Endothelial cell of umbilical vein (primary cell): ENCODE measurements around the gene SRA1. TPM values are rescaled to one million over a fixed set of nuclear protein-coding genes. Genes with fewer than 3 reads are reported as not detected.

ENCODE experiments used
- BruUV-seq: library from RNA; stranded (reverse); fragments of 400-500 nt; replicated peaks from 2 replicates; lab custom pipeline; 2021; lab: Mats Ljungman, UMichigan
- CTCF ChIA-PET: fragments of 300-600, 350-600 bp; sonication (Branson Sonifier 250); formaldehyde crosslinking; loops from one replicate; lab custom pipeline; 2021; ENCODE audit warnings: antibody characterized with exemption, inconsistent platforms; lab: Charles Lee
- POLR2A ChIA-PET: fragments of 300-600, 350-600 bp; sonication (Branson Sonifier 250); formaldehyde crosslinking; loops from one replicate; lab custom pipeline; 2021; ENCODE audit warnings: antibody characterized with exemption, inconsistent platforms; lab: Charles Lee
- DNase-seq: peaks from one replicate; pipeline ENCODE4 v3.0.0-alpha.2; 2011; ENCODE audit warnings: low read depth, low spot score
- FAIRE-seq: peaks from 2 replicates; lab custom pipeline; 2011; peaks lifted over from hg19 to GRCh38; lab: Jason Lieb, UNC
- H2AFZ ChIP-seq: 2 replicates; pipeline ENCODE4 v1.6.0; 2012; ENCODE audit warnings: low read depth, low read length, control low read depth, inconsistent platforms
- H3K27ac ChIP-seq: 2 replicates; pipeline ENCODE4 v1.5.1; 2011; ENCODE audit warnings: low read depth, mild to moderate bottlenecking, control low read depth, low read length, moderate library complexity; ENCODE audit not compliant: insufficient read depth
- H3K27me3 ChIP-seq, 2 experiments: 2 replicates each; pipeline versions ENCODE4 v1.6.0 to v1.6.1; 2011; ENCODE audit warnings: low read length in 2 of 2, mixed read lengths in 1 of 2; ENCODE audit not compliant: control insufficient read depth in 2 of 2, insufficient read depth in 2 of 2
- H3K36me3 ChIP-seq, 2 experiments: 2 replicates in 1 of 2; 3 replicates in 1 of 2; pipeline ENCODE4 v1.5.1; 2011; ENCODE audit warnings: low read length in 2 of 2, mild to moderate bottlenecking in 1 of 2, moderate library complexity in 1 of 2; ENCODE audit not compliant: control insufficient read depth in 2 of 2, insufficient read depth in 2 of 2; ENCODE audit errors: extremely low read depth in 1 of 2
- H3K4me1 ChIP-seq: 3 replicates; pipeline ENCODE4 v1.5.1; 2011; ENCODE audit warnings: mild to moderate bottlenecking, low read length; ENCODE audit not compliant: control insufficient read depth, insufficient read depth; ENCODE audit errors: extremely low read depth
- H3K4me2 ChIP-seq: 2 replicates; pipeline ENCODE4 v1.6.1; 2011; ENCODE audit warnings: low read length, control low read depth, mixed read lengths; ENCODE audit not compliant: insufficient read depth
- H3K4me3 ChIP-seq, 3 experiments: fragments of 200-600 bp in 1 of 3; sonication (generic), shearing (Covaris generic) in 1 of 3; replicated peaks in 1 of 3; 2 replicates each; pipeline ENCODE4 v1.5.1; 2011 to 2016; ENCODE audit warnings: control low read depth in 3 of 3, low read length in 3 of 3, mild to moderate bottlenecking in 2 of 3, inconsistent platforms in 1 of 3, low read depth in 1 of 3, moderate library complexity in 1 of 3; ENCODE audit not compliant: insufficient read depth in 1 of 3
- H3K79me2 ChIP-seq: 2 replicates; pipeline ENCODE4 v1.6.0; 2012; ENCODE audit warnings: low read length, inconsistent platforms; ENCODE audit not compliant: control insufficient read depth, insufficient read depth
- H3K9ac ChIP-seq: replicated peaks from 2 replicates; pipeline ENCODE3; 2011; ENCODE audit warnings: low read length, control low read depth; ENCODE audit not compliant: insufficient read depth; ENCODE audit errors: extremely low read depth
- H3K9me1 ChIP-seq: replicated peaks from 3 replicates; pipeline ENCODE4 v1.6.0; 2011; ENCODE audit warnings: mild to moderate bottlenecking, low read length; ENCODE audit not compliant: control insufficient read depth, insufficient read depth; ENCODE audit errors: extremely low read depth
- H3K9me3 ChIP-seq: replicated peaks from 2 replicates; pipeline ENCODE4 v1.5.1; 2012; ENCODE audit warnings: low read length, inconsistent platforms; ENCODE audit not compliant: control insufficient read depth, insufficient read depth
- H4K20me1 ChIP-seq: replicated peaks from 2 replicates; pipeline ENCODE3; 2011; ENCODE audit warnings: mild to moderate bottlenecking, low read length; ENCODE audit not compliant: control insufficient read depth, insufficient read depth; ENCODE audit errors: extremely low read depth
- EZH2 ChIP-seq: IDR thresholded peaks from 2 replicates; pipeline ENCODE4 v1.6.1; 2012; ENCODE audit warnings: borderline replicate concordance, low read depth, mild to moderate bottlenecking, moderate library complexity, low read length, inconsistent platforms; ENCODE audit not compliant: severe bottlenecking
- FOS ChIP-seq: IDR thresholded peaks from 2 replicates; pipeline ENCODE4 v1.6.1; 2011; ENCODE audit warnings: mild to moderate bottlenecking, low read length, moderate library complexity, borderline replicate concordance; ENCODE audit not compliant: insufficient read depth
- GATA2 ChIP-seq: IDR thresholded peaks from 2 replicates; pipeline ENCODE4 v1.7.0; 2011; ENCODE audit warnings: low read depth, mild to moderate bottlenecking, moderate library complexity, mixed read lengths, low read length; ENCODE audit not compliant: insufficient read length, insufficient read depth
- JUN ChIP-seq: IDR thresholded peaks from 2 replicates; pipeline ENCODE4 v1.6.1; 2011; ENCODE audit warnings: borderline replicate concordance, low read depth; ENCODE audit not compliant: insufficient read length, insufficient read depth
- MYC ChIP-seq: IDR thresholded peaks from one replicate; pipeline ENCODE4 v1.6.1; 2011; ENCODE audit warnings: mild to moderate bottlenecking, low read depth, low read length
- POLR2A ChIP-seq: IDR thresholded peaks from 2 replicates; pipeline ENCODE4 v1.6.1; 2012; ENCODE audit warnings: low read depth, mild to moderate bottlenecking, control low read depth, low read length
- POLR2AphosphoS5 ChIP-seq: IDR thresholded peaks from 2 replicates; pipeline ENCODE4 v1.6.1; 2012; ENCODE audit warnings: low read depth, mild to moderate bottlenecking, control low read depth, low read length, moderate library complexity; ENCODE audit not compliant: insufficient read depth
- dilution Hi-C: fragments of 300-500 bp; cut with MboI; formaldehyde crosslinking; loops from one replicate; pipeline ENCODE4 v1.15.0; 2019; ENCODE audit warnings: low sequenced_read_pairs; ENCODE audit not compliant: extremely low pct_ligation_motif_present
- intact Hi-C: fragments of 100-400 bp; cut with micrococcal nuclease; formaldehyde crosslinking; loops from one replicate; pipeline ENCODE4 v1.10.0; 2022
- polyA plus RNA-seq, 4 experiments: library from polyadenylated mRNA; depleted of rRNA in 3 of 4; stranded (reverse) in 3 of 4; unstranded in 1 of 4; fragments of >200 nt; gene quantifications; 2 replicates each; pipeline versions ENCODE4 v1.2.1 to v1.2.3, GENCODE V29; 2011 to 2012; ENCODE audit warnings: missing spikeins in 1 of 4
- total RNA-seq: library from RNA; stranded (reverse); gene quantifications from 2 replicates; pipeline ENCODE4 v1.2.3, GENCODE V29; 2021
- TF ChIP-seq, protein P1 (sequence below): IDR thresholded peaks from 2 replicates; pipeline ENCODE4 v1.6.1; 2011; ENCODE audit not compliant: insufficient read depth, insufficient read length
- TF ChIP-seq, protein P2 (sequence below), 2 donors: IDR thresholded peaks; 1 replicate in 1 of 2; 2 replicates in 1 of 2; pipeline ENCODE4 v1.5.1; 2011; ENCODE audit warnings: low read length in 2 of 2, mild to moderate bottlenecking in 2 of 2, moderate library complexity in 2 of 2, control low read depth in 1 of 2, inconsistent platforms in 1 of 2, low read depth in 1 of 2; ENCODE audit not compliant: insufficient read depth in 1 of 2; ENCODE audit errors: extremely low read depth in 1 of 2

Gene SRA1
- total and polyA plus RNA-seq, 2 donors (not counting 3 experiments of a cell fraction or from before 2014, with no cell fraction given): 17.6 to 19.7 TPM

DNA sequence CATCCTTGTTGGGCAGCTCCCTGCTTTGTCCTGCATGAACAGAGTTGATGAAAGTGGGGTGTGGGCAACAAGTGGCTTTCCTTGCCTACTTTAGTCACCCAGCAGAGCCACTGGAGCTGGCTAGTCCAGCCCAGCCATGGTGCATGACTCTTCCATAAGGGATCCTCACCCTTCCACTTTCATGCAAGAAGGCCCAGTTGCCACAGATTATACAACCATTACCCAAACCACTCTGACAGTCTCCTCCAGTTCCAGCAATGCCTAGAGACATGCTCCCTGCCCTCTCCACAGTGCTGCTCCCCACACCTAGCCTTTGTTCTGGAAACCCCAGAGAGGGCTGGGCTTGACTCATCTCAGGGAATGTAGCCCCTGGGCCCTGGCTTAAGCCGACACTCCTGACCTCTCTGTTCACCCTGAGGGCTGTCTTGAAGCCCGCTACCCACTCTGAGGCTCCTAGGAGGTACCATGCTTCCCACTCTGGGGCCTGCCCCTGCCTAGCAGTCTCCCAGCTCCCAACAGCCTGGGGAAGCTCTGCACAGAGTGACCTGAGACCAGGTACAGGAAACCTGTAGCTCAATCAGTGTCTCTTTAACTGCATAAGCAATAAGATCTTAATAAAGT is 11.3 kb upstream of the SRA1 start:
- dilution Hi-C loops: no loop called here

More for the DNA sequence above, 11.3 kb upstream of the SRA1 start:
- H3K36me3 ChIP-seq: peaks cover 3 to 24% of the 10 kb centered on the region in 2 experiments
- H3K4me3 ChIP-seq: no peak overlapping the region
- no peak for FAIRE-seq
- POLR2A ChIA-PET: interaction anchor here (0.7 kb wide), 1 partner anchor 181 kb away, joined by 5 read pairs; no protein-coding TSS in a partner anchor
- no TSS peak for BruUV-seq
- intact Hi-C loops: no loop called here
- no peaks in the 10 kb centered on the region for H3K27me3 ChIP-seq
- no peak overlapping the region for H3K4me2 ChIP-seq
- no peaks in the 10 kb centered on the region for H3K9me3 ChIP-seq
- no peak overlapping the region for H3K27ac ChIP-seq
- TF ChIP-seq FOS: no peak
- TF ChIP-seq, protein P1, sequence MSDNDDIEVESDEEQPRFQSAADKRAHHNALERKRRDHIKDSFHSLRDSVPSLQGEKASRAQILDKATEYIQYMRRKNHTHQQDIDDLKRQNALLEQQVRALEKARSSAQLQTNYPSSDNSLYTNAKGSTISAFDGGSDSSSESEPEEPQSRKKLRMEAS: no peak
- no peak for TF ChIP-seq POLR2A
- TF ChIP-seq JUN: no peak
- no peak for TF ChIP-seq GATA2
- no peak for TF ChIP-seq MYC
- TF ChIP-seq EZH2: no peak
- TF ChIP-seq POLR2AphosphoS5: no peak
- TF ChIP-seq, protein P2, sequence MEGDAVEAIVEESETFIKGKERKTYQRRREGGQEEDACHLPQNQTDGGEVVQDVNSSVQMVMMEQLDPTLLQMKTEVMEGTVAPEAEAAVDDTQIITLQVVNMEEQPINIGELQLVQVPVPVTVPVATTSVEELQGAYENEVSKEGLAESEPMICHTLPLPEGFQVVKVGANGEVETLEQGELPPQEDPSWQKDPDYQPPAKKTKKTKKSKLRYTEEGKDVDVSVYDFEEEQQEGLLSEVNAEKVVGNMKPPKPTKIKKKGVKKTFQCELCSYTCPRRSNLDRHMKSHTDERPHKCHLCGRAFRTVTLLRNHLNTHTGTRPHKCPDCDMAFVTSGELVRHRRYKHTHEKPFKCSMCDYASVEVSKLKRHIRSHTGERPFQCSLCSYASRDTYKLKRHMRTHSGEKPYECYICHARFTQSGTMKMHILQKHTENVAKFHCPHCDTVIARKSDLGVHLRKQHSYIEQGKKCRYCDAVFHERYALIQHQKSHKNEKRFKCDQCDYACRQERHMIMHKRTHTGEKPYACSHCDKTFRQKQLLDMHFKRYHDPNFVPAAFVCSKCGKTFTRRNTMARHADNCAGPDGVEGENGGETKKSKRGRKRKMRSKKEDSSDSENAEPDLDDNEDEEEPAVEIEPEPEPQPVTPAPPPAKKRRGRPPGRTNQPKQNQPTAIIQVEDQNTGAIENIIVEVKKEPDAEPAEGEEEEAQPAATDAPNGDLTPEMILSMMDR (IDR thresholded peaks at IDR 0.05; ENCODE audit: extremely low read depth in 1 of 2, insufficient read depth in 1 of 2, low read depth in 1 of 2, low read length in 2 of 2): no peak
- peaks cover 9% of the 10 kb centered on the region for H3K79me2 ChIP-seq
- H3K4me1 ChIP-seq: peaks cover 8% of the 10 kb centered on the region
- H2AFZ ChIP-seq: no peak overlapping the region
- no peaks in the 10 kb centered on the region for H4K20me1 ChIP-seq
- no peaks in the 10 kb centered on the region for H3K9me1 ChIP-seq
- CTCF ChIA-PET: no interaction called here
- no peak for DNase-seq
- H3K9ac ChIP-seq: no peak overlapping the region
